Tibial artery (tissue), 4 donors: ENCODE measurements around the gene NINJ1.
"Not testable (repeated sequence)": the region's sequence is repeated elsewhere in the genome, so short reads cannot be mapped to it uniquely, and the experiment has no call there.

ENCODE experiments used
- DNase-seq, 2 donors: peaks; one replicate each; pipeline ENCODE4 v3.0.0-alpha.2; 2019
- H3K27ac ChIP-seq, 2 donors: fragments of 200-600 bp; sonication (generic) in 1 of 2; 1 replicate in 1 of 2; 2 replicates in 1 of 2; pipeline ENCODE4 v1.5.1; 2018 to 2019; ENCODE audit warnings: mild to moderate bottlenecking in 1 of 2
- H3K27me3 ChIP-seq, 2 donors: fragments of 200-600 bp; sonication (generic) in 1 of 2; one replicate each; pipeline versions ENCODE4 v1.5.1 to v1.6.0; 2016 to 2019
- H3K36me3 ChIP-seq, 3 donors: fragments of 200-600 bp; sonication (generic) in 2 of 3; one replicate each; pipeline ENCODE4 v1.5.1; 2016 to 2019; ENCODE audit warnings: mild to moderate bottlenecking in 2 of 3
- H3K4me1 ChIP-seq, 4 donors: fragments of 200-600 bp; sonication (generic) in 2 of 4; 1 replicate in 3 of 4; 2 replicates in 1 of 4; pipeline ENCODE4 v1.5.1; 2016 to 2019
- H3K4me3 ChIP-seq, 2 donors: fragments of 200-600 bp; sonication (generic) in 1 of 2; 1 replicate in 1 of 2; 2 replicates in 1 of 2; pipeline ENCODE4 v1.5.1; 2018 to 2019; ENCODE audit warnings: mild to moderate bottlenecking in 2 of 2
- H3K9me3 ChIP-seq, 3 donors: fragments of 200-600 bp; sonication (generic) in 1 of 3; one replicate each; pipeline ENCODE4 v1.5.1; 2016 to 2019
- intact Hi-C: fragments of 100-400 bp; cut with DNase I; formaldehyde crosslinking; loops from one replicate; pipeline ENCODE4 v1.15.0; 2023; ENCODE audit warnings: low total_unique reads
- TF ChIP-seq, protein P1 (sequence below), 2 experiments: fragments of 200-600 bp in 1 of 2; fragments of 450-650 bp in 1 of 2; IDR thresholded peaks; one replicate each; pipeline ENCODE4 v1.5.1; 2017 to 2019; ENCODE audit warnings: antibody characterized with exemption in 2 of 2, mild to moderate bottlenecking in 1 of 2, moderate library complexity in 1 of 2

Gene NINJ1

DNA sequence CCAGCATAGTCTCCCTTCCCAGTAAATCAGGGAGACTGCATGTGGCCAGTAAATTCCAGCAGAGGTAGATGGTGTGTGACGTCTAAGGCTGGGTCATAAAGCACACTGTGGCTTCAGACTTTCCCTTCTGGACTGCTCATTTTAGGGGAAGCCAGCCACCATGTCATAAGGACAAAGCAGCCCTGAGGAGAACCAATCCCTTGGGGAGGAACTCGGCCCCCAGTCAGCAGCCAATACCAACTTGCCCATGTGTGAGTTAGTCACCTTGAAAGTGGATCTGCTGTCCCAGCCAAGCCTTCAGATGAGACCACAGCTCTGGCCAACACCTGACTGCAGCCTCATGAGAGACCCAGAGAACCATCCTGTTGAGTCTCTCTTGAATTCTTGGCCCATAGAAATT, 14.7 kb upstream of the NINJ1 start:
- H3K9me3 ChIP-seq, result no peaks in the 10 kb centered on the region
- no peak overlapping the region for H3K4me3 ChIP-seq
- no peaks in the 10 kb centered on the region for H3K27me3 ChIP-seq
- no peak overlapping the region for H3K27ac ChIP-seq
- H3K36me3 ChIP-seq, result no peaks in the 10 kb centered on the region
- DNase-seq, result no peak
- intact Hi-C loops, result no loop called here
- TF ChIP-seq, protein P1, sequence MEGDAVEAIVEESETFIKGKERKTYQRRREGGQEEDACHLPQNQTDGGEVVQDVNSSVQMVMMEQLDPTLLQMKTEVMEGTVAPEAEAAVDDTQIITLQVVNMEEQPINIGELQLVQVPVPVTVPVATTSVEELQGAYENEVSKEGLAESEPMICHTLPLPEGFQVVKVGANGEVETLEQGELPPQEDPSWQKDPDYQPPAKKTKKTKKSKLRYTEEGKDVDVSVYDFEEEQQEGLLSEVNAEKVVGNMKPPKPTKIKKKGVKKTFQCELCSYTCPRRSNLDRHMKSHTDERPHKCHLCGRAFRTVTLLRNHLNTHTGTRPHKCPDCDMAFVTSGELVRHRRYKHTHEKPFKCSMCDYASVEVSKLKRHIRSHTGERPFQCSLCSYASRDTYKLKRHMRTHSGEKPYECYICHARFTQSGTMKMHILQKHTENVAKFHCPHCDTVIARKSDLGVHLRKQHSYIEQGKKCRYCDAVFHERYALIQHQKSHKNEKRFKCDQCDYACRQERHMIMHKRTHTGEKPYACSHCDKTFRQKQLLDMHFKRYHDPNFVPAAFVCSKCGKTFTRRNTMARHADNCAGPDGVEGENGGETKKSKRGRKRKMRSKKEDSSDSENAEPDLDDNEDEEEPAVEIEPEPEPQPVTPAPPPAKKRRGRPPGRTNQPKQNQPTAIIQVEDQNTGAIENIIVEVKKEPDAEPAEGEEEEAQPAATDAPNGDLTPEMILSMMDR (IDR thresholded peaks at IDR 0.05), result no peak
- H3K4me1 ChIP-seq, result peaks cover 0 to 11% (median 9%) of the 10 kb centered on the region in 4 donors

DNA sequence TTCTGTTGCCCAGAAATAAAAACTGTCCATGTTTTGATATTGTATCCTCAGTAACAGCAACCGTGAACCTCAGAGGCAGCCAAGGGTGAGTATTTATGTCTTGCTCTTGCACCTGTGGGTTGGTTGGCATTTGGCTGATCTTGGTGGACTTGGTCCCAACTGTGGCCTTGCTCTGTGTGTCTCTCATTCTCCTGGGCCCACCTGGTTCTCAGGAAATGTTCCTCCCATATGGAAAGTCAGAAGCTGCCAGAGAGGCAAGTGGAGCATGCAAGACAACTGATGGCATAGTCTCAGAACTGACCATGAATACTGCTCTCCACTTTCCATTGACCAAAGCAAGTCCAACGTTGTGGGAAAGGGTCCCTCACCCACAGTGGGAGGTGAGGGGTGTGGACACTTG, 13.6 kb upstream of the NINJ1 start:
- TF ChIP-seq, protein P1 (IDR thresholded peaks at IDR 0.05), result no peak
- Histone ChIP-seq H3K36me3 (no peaks in the 10 kb centered on the region), H3K4me3 (no peak overlapping the region), H3K4me1 (peaks cover 0 to 17% (median 11%) of the 10 kb centered on the region in 4 donors), H3K27me3 (no peaks in the 10 kb centered on the region), H3K9me3 (no peaks in the 10 kb centered on the region), H3K27ac (no peak overlapping the region)
- intact Hi-C loops, result no loop called here
- DNase-seq, result no peak

DNA sequence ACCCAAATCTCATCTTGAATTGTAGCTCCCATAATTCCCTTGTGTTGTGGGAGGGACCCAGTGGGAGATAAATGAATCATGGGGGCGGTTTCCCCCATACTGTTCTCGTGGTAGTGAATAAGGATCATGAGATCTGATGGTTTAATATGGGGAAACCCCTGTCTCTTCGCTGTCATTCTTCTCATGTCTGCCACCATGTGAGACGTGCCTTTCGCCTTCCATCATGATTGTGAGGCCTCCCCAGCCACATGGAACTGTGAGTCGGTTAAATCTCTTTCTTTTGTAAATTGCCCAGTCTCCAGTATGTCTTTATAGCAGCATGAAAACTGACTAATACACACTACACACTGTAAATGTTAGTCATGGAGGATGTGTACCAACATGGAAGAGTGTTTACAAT, 12.6 kb upstream of the NINJ1 start:
- DNase-seq, H3K36me3 ChIP-seq, H3K4me3 ChIP-seq, H3K27ac ChIP-seq, H3K9me3 ChIP-seq, intact Hi-C loops, H3K27me3 ChIP-seq: not testable (repeated sequence)
- H3K4me1 ChIP-seq, result peaks cover 0 to 26% (median 16%) of the 10 kb centered on the region in 4 donors

DNA sequence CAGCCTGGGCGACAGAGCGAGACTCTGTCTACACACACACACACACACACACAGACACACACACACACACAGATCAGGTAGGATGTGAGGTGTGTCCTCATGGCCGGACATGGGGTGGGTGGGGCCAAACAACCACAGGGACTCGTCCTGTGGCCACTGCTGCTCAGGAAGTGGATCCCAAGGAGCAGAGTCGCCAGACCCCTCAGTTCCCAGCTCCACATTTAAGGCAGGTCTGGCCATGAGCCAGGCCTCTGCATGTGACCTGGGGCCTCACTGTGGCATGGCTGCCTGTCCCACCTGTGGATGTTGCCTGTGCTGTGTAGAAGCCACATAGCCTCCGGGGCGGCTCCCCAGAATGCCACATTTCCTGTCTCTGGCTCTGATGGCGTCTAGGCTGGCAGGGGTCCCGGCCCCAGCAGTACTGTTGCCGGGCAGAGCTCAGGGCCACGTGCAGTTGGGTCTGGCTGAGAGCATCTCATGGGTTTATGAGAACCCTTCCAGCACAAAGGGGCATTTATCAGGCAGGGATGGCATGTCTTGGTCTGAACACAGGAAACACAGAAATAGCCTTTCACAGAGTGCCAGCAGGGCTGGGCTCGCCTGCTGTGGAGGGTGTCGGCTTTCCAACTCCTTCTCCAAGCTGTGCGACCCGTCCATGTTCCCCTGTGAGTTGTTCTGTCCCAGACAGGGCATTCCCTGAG, 9.9 kb upstream of the NINJ1 start:
- peaks cover 0 to 33% (median 16%) of the 10 kb centered on the region in 4 donors for H3K4me1 ChIP-seq
- no peaks in the 10 kb centered on the region for H3K27me3 ChIP-seq
- intact Hi-C loops, result no loop called here
- TF ChIP-seq, protein P1 (IDR thresholded peaks at IDR 0.05), result no peak
- H3K36me3 ChIP-seq, result no peaks in the 10 kb centered on the region
- H3K4me3 ChIP-seq, result no peak overlapping the region
- no peaks in the 10 kb centered on the region for H3K9me3 ChIP-seq
- peak overlapping the region; percentile 52 to 59 for H3K27ac ChIP-seq
- DNase-seq, result no peak

DNA sequence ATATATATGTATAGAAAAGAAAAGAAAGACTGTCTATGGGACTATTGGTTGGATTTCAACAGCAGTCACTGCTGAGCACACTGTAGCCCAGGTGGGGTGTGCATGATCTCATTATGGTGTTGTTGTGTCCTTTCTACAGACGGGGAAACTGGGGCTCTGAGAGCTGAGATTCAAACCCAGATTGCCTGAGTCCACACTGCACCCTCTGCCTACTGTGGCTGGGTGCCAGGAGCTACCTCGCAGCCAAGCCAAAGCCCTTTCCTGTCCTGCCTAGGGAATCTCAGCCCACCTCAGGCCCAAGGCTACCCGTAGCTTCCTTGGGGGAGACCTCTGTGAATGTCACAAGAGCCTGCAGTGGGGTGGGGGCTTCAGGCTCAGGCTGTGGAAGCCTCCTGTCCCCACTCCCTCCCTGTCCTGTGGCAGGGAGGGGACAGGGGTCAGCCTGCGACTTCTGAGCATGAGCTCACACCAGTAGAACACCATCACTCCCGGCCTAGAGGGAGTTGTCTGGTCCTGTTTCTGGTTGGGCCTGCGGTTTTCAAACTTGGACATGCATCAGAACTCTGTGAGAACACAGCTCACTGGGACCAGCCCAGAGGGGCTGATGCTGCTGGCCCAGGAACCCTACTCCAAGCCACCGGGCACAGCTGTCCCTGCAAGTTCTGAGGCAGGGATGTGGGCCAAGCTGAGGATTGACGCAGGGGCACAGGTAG, 7.9 kb upstream of the NINJ1 start:
- TF ChIP-seq, protein P1 (IDR thresholded peaks at IDR 0.05), result no peak
- intact Hi-C loops, result no loop called here
- H3K9me3 ChIP-seq, result no peaks in the 10 kb centered on the region
- H3K27me3 ChIP-seq, result no peaks in the 10 kb centered on the region
- H3K4me1 ChIP-seq, result peaks cover 0 to 33% (median 16%) of the 10 kb centered on the region in 4 donors
- H3K36me3 ChIP-seq, result no peaks in the 10 kb centered on the region
- H3K4me3 ChIP-seq, result no peak overlapping the region
- DNase-seq, result no peak
- H3K27ac ChIP-seq, result peak overlapping the region; percentile 41 to 56
